SK-N-SH treated with all-trans-retinoic acid at 6 μM for 48 hours (cell line): ENCODE results near the gene PCDHGC3.

ENCODE experiments used
- ARNTL ChIP-seq: fragments of 450-650 bp; formaldehyde crosslinking; IDR thresholded peaks from 2 replicates; pipeline ENCODE4 v1.5.0; 2020; ENCODE audit warnings: low read depth, mild to moderate bottlenecking, moderate library complexity, borderline replicate concordance
- CREB5 ChIP-seq: fragments of 250-450 bp; sonication (Bioruptor Pico); IDR thresholded peaks from 2 replicates; pipeline ENCODE4 v1.5.1; 2020; ENCODE audit warnings: low read depth, mild to moderate bottlenecking, moderate library complexity
- ESRRG ChIP-seq: fragments of 250-450 bp; sonication (Bioruptor Pico); IDR thresholded peaks from 2 replicates; pipeline ENCODE4 v1.6.1; 2021; ENCODE audit warnings: mild to moderate bottlenecking
- GLIS3 ChIP-seq: fragments of 250-450 bp; sonication (Bioruptor Pico); IDR thresholded peaks from 2 replicates; pipeline ENCODE4 v1.5.0; 2020; ENCODE audit warnings: mild to moderate bottlenecking, moderate library complexity
- ISL1 ChIP-seq: fragments of 250-450 bp; sonication (Bioruptor Pico); IDR thresholded peaks from 2 replicates; pipeline ENCODE4 v2.1.2; 2022; ENCODE audit warnings: mild to moderate bottlenecking, moderate library complexity
- OSR1 ChIP-seq: fragments of 250-450 bp; sonication (Bioruptor Pico); IDR thresholded peaks from 2 replicates; pipeline ENCODE4 v1.8.0; 2022; ENCODE audit warnings: moderate library complexity, mild to moderate bottlenecking, inconsistent platforms
- SNAI2 ChIP-seq: fragments of 250-450 bp; sonication (Bioruptor Pico); IDR thresholded peaks from 2 replicates; pipeline ENCODE4 v1.5.0; 2020; ENCODE audit warnings: mild to moderate bottlenecking, moderate library complexity
- ZC3H10 ChIP-seq: fragments of 250-450 bp; sonication (Bioruptor Pico); IDR thresholded peaks from 2 replicates; pipeline ENCODE4 v1.5.1; 2021; ENCODE audit warnings: mild to moderate bottlenecking, moderate library complexity
- ZFP3 ChIP-seq: fragments of 250-450 bp; sonication (Bioruptor Pico); IDR thresholded peaks from 2 replicates; pipeline ENCODE4 v1.5.0; 2020; ENCODE audit warnings: mild to moderate bottlenecking, moderate library complexity
- ZFP30 ChIP-seq: fragments of 450-650 bp; formaldehyde crosslinking; IDR thresholded peaks from 2 replicates; pipeline ENCODE4 v1.5.0; 2022; ENCODE audit warnings: mild to moderate bottlenecking, moderate library complexity
- ZNF565 ChIP-seq: fragments of 450-650 bp; formaldehyde crosslinking; conservative IDR thresholded peaks from 2 replicates; pipeline ENCODE4 v1.5.0; 2020; ENCODE audit warnings: low read depth, mild to moderate bottlenecking, moderate library complexity
- TF ChIP-seq, protein P1 (sequence below): fragments of 250-450 bp; sonication (Bioruptor Pico); IDR thresholded peaks from 2 replicates; pipeline ENCODE4 v1.8.0; 2020; ENCODE audit warnings: mild to moderate bottlenecking, moderate library complexity, borderline replicate concordance

DNA sequence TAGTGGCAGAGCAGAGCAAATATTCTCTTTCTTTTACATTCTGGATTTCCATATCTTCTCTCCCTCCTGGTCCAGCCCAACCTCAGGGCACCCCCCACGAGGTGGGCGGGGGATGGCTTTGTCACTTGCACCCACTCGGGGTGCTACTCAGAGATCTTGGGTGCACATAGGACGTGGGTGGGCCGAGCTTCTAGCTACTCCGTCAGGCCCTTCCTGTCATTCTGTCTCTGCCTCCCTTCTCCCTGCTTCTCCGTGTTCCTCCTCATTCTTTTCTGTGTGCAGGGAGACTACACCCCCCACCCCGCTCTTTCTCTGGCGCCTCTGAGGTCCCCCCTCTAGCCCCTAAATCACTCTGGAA, 32.7 kb downstream of the PCDHGC3 start:
- no peak for TF ChIP-seq ZNF565 (CRISPR knock-in tag)
- TF ChIP-seq GLIS3 (CRISPR knock-in tag) = no peak
- TF ChIP-seq SNAI2 (CRISPR knock-in tag) = no peak
- TF ChIP-seq ZFP30 = no peak
- peak; percentile 80 for TF ChIP-seq ZFP3 (CRISPR knock-in tag)
- TF ChIP-seq ISL1 (CRISPR knock-in tag) = no peak
- TF ChIP-seq CREB5 = no peak
- no peak for TF ChIP-seq ESRRG (CRISPR knock-in tag)
- no peak for TF ChIP-seq ZC3H10 (CRISPR knock-in tag)
- no peak for TF ChIP-seq ARNTL (CRISPR knock-in tag)
- TF ChIP-seq OSR1 (CRISPR knock-in tag) = no peak
- TF ChIP-seq, protein P1, sequence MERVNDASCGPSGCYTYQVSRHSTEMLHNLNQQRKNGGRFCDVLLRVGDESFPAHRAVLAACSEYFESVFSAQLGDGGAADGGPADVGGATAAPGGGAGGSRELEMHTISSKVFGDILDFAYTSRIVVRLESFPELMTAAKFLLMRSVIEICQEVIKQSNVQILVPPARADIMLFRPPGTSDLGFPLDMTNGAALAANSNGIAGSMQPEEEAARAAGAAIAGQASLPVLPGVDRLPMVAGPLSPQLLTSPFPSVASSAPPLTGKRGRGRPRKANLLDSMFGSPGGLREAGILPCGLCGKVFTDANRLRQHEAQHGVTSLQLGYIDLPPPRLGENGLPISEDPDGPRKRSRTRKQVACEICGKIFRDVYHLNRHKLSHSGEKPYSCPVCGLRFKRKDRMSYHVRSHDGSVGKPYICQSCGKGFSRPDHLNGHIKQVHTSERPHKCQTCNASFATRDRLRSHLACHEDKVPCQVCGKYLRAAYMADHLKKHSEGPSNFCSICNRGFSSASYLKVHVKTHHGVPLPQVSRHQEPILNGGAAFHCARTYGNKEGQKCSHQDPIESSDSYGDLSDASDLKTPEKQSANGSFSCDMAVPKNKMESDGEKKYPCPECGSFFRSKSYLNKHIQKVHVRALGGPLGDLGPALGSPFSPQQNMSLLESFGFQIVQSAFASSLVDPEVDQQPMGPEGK (CRISPR knock-in tag) = no peak
